ENCODE results near the gene CYBC1.

DNA sequence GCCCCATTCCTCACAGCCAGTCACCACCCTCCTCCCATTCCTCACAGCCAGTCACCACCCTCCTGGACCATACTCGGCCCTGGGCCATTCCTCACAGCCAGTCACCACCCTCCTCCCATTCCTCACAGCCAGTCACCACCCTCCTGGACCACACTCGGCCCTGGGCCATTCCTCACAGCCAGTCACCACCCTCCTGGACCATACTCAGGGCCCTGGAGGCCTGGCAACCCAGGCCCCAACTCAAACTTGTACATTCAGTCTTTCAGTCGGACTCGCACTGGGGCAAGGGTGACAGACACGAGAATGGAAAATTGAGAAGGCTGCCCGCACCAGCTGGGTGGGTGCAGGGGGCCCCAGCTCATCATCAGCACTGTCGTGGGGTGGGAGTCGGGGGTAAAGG lies 38.6 kb upstream of the CYBC1 start:
- TF ChIP-seq EP300 (IDR thresholded peaks at IDR 0.05) (no peak), KDM5A (IDR thresholded peaks at IDR 0.05) (no peak), GATA3 (IDR thresholded peaks at IDR 0.05; ENCODE audit: borderline replicate concordance) (no peak)
- TF ChIP-seq, protein P1, sequence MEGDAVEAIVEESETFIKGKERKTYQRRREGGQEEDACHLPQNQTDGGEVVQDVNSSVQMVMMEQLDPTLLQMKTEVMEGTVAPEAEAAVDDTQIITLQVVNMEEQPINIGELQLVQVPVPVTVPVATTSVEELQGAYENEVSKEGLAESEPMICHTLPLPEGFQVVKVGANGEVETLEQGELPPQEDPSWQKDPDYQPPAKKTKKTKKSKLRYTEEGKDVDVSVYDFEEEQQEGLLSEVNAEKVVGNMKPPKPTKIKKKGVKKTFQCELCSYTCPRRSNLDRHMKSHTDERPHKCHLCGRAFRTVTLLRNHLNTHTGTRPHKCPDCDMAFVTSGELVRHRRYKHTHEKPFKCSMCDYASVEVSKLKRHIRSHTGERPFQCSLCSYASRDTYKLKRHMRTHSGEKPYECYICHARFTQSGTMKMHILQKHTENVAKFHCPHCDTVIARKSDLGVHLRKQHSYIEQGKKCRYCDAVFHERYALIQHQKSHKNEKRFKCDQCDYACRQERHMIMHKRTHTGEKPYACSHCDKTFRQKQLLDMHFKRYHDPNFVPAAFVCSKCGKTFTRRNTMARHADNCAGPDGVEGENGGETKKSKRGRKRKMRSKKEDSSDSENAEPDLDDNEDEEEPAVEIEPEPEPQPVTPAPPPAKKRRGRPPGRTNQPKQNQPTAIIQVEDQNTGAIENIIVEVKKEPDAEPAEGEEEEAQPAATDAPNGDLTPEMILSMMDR (IDR thresholded peaks at IDR 0.05), result no peak
- TF ChIP-seq, protein P2, sequence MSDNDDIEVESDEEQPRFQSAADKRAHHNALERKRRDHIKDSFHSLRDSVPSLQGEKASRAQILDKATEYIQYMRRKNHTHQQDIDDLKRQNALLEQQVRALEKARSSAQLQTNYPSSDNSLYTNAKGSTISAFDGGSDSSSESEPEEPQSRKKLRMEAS (IDR thresholded peaks at IDR 0.05), result no peak
